OCI-LY3 (cell line): ENCODE results near the gene PLN.

ENCODE experiments used
- EZH2phosphoT487 ChIP-seq: fragments of 200-600 bp; shearing (Covaris generic); IDR thresholded peaks from 2 replicates; pipeline ENCODE4 v1.6.1; 2018; ENCODE audit warnings: antibody characterized with exemption, mixed run types, low read depth
- TF ChIP-seq, protein P1 (sequence below): fragments of 200-600, 300-600 bp; sonication (generic); IDR thresholded peaks from 2 replicates; pipeline ENCODE4 v1.5.1; 2014; ENCODE audit warnings: antibody characterized with exemption, low read length, low read depth

- TF ChIP-seq, protein P1, sequence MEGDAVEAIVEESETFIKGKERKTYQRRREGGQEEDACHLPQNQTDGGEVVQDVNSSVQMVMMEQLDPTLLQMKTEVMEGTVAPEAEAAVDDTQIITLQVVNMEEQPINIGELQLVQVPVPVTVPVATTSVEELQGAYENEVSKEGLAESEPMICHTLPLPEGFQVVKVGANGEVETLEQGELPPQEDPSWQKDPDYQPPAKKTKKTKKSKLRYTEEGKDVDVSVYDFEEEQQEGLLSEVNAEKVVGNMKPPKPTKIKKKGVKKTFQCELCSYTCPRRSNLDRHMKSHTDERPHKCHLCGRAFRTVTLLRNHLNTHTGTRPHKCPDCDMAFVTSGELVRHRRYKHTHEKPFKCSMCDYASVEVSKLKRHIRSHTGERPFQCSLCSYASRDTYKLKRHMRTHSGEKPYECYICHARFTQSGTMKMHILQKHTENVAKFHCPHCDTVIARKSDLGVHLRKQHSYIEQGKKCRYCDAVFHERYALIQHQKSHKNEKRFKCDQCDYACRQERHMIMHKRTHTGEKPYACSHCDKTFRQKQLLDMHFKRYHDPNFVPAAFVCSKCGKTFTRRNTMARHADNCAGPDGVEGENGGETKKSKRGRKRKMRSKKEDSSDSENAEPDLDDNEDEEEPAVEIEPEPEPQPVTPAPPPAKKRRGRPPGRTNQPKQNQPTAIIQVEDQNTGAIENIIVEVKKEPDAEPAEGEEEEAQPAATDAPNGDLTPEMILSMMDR, result no peak
- TF ChIP-seq EZH2phosphoT487, result no peak
These were observed 24.9 kb upstream of the PLN start for GRCh38 chr6:118523216-118523615.
